Neuronal stem cell (in vitro differentiated cells): ENCODE data around the gene PEX14. TPM values are rescaled to one million over a fixed set of nuclear protein-coding genes. Genes with fewer than 3 reads are reported as not detected.
"Not testable (repeated sequence)": the region's sequence is repeated elsewhere in the genome, so short reads cannot be mapped to it uniquely, and the experiment has no call there.

ENCODE experiments used
- DNase-seq: peaks from one replicate; pipeline ENCODE4 v3.0.0-alpha.2; 2013; ENCODE audit warnings: low spot score
- H2AFZ ChIP-seq: one replicate; pipeline ENCODE4 v1.6.1; 2013; ENCODE audit warnings: mild to moderate bottlenecking, low read length, inconsistent platforms
- H2AK5ac ChIP-seq: 2 replicates; pipeline ENCODE4 v1.6.1; 2013; ENCODE audit warnings: low read depth, mild to moderate bottlenecking, inconsistent platforms, low read length, moderate library complexity, mixed read lengths
- H2BK120ac ChIP-seq: 2 replicates; pipeline ENCODE4 v1.6.1; 2013; ENCODE audit warnings: low read depth, mild to moderate bottlenecking, inconsistent platforms, low read length, moderate library complexity, mixed read lengths
- H2BK12ac ChIP-seq: one replicate; pipeline ENCODE4 v1.6.1; 2013; ENCODE audit warnings: low read length, inconsistent platforms
- H2BK15ac ChIP-seq: 2 replicates; pipeline ENCODE4 v1.6.1; 2013; ENCODE audit warnings: mild to moderate bottlenecking, low read length, inconsistent platforms, mixed read lengths
- H2BK5ac ChIP-seq: one replicate; pipeline ENCODE4 v1.6.1; 2013; ENCODE audit warnings: inconsistent platforms, mild to moderate bottlenecking, low read length, moderate library complexity
- H3K14ac ChIP-seq: one replicate; pipeline ENCODE4 v1.6.1; 2013; ENCODE audit warnings: low read length, inconsistent platforms
- H3K18ac ChIP-seq: 2 replicates; pipeline ENCODE4 v1.6.1; 2013; ENCODE audit warnings: low read length, inconsistent platforms
- H3K23ac ChIP-seq: 2 replicates; pipeline ENCODE4 v1.6.1; 2013; ENCODE audit warnings: low read depth, mild to moderate bottlenecking, mixed read lengths, low read length, inconsistent platforms; ENCODE audit not compliant: poor library complexity
- H3K27ac ChIP-seq: replicated peaks from 3 replicates; pipeline ENCODE4 v1.5.1; 2013; ENCODE audit warnings: low read length, inconsistent platforms
- H3K27me3 ChIP-seq, 3 experiments: 2 replicates each; pipeline ENCODE4 v1.6.1; 2013; ENCODE audit warnings: low read length in 3 of 3, mild to moderate bottlenecking in 2 of 3, inconsistent platforms in 1 of 3, low read depth in 1 of 3, mixed read lengths in 1 of 3, moderate library complexity in 1 of 3; ENCODE audit not compliant: control insufficient read depth in 3 of 3, insufficient read depth in 3 of 3
- H3K36me3 ChIP-seq, 2 donors: replicated peaks in 1 of 2; 2 replicates each; pipeline ENCODE4 v1.6.1; 2013; ENCODE audit warnings: low read length in 2 of 2; ENCODE audit not compliant: control insufficient read depth in 2 of 2, insufficient read depth in 2 of 2
- H3K4ac ChIP-seq: 2 replicates; pipeline ENCODE4 v1.6.1; 2013; ENCODE audit warnings: inconsistent platforms, mild to moderate bottlenecking, low read length, moderate library complexity
- H3K4me1 ChIP-seq, 2 donors: 1 replicate in 1 of 2; 2 replicates in 1 of 2; pipeline ENCODE4 v1.6.1; 2013; ENCODE audit warnings: low read length in 2 of 2, low read depth in 1 of 2; ENCODE audit not compliant: control insufficient read depth in 2 of 2, insufficient read depth in 1 of 2
- H3K4me2 ChIP-seq: one replicate; pipeline ENCODE4 v1.6.1; 2013; ENCODE audit warnings: mild to moderate bottlenecking, low read length, inconsistent platforms; ENCODE audit not compliant: insufficient read depth, poor library complexity, severe bottlenecking
- H3K4me3 ChIP-seq, 2 donors: 2 replicates each; pipeline ENCODE4 v1.5.1; 2013; ENCODE audit warnings: low read length in 2 of 2, mild to moderate bottlenecking in 2 of 2, inconsistent platforms in 1 of 2, moderate library complexity in 1 of 2
- H3K79me1 ChIP-seq: one replicate; pipeline ENCODE4 v1.6.1; 2013; ENCODE audit warnings: low read depth, mild to moderate bottlenecking, inconsistent platforms, low read length, moderate library complexity
- H3K9ac ChIP-seq: one replicate; pipeline ENCODE4 v1.6.1; 2013; ENCODE audit warnings: mild to moderate bottlenecking, low read depth, low read length, inconsistent platforms; ENCODE audit not compliant: poor library complexity
- H3K9me3 ChIP-seq, 2 donors: replicated peaks in 1 of 2; 2 replicates each; pipeline versions ENCODE3 to v1.6.1; 2013; ENCODE audit warnings: low read length in 2 of 2, mild to moderate bottlenecking in 2 of 2, inconsistent platforms in 1 of 2, low read depth in 1 of 2, mixed read lengths in 1 of 2, moderate library complexity in 1 of 2; ENCODE audit not compliant: control insufficient read depth in 2 of 2, insufficient read depth in 1 of 2
- H4K8ac ChIP-seq: one replicate; pipeline ENCODE4 v1.6.1; 2013; ENCODE audit warnings: low read depth, mild to moderate bottlenecking, inconsistent platforms, low read length, moderate library complexity
- H4K91ac ChIP-seq: one replicate; pipeline ENCODE4 v1.6.1; 2013; ENCODE audit warnings: low read length, low read depth, mild to moderate bottlenecking, inconsistent platforms; ENCODE audit not compliant: poor library complexity
- WGBS, 2 donors: extraction: QIAGEN DNeasy Blood & Tissue Kit; methylation state at CpG; one replicate each; pipeline ENCODE4 v1.1.7; 2013; ENCODE audit warnings: missing lambda C conversion rate in 2 of 2, mixed read lengths in 1 of 2; ENCODE audit not compliant: insufficient read length in 2 of 2, insufficient replicate concordance in 1 of 2; ENCODE audit errors: extremely low coverage in 2 of 2; 5-methylcytosine and 5-hydroxymethylcytosine counted together
- polyA plus RNA-seq, 2 experiments: library from polyadenylated mRNA; stranded (reverse); fragments of 200-250 nt; gene quantifications; one replicate each; pipeline ENCODE4 v1.2.3, GENCODE V29; 2013

PEX14 gene, protein sequence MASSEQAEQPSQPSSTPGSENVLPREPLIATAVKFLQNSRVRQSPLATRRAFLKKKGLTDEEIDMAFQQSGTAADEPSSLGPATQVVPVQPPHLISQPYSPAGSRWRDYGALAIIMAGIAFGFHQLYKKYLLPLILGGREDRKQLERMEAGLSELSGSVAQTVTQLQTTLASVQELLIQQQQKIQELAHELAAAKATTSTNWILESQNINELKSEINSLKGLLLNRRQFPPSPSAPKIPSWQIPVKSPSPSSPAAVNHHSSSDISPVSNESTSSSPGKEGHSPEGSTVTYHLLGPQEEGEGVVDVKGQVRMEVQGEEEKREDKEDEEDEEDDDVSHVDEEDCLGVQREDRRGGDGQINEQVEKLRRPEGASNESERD
- 24.5 TPM for polyA plus RNA-seq (2013, experiment 1 of 2)
- 24.4 TPM for polyA plus RNA-seq (2013, experiment 2 of 2)

DNA sequence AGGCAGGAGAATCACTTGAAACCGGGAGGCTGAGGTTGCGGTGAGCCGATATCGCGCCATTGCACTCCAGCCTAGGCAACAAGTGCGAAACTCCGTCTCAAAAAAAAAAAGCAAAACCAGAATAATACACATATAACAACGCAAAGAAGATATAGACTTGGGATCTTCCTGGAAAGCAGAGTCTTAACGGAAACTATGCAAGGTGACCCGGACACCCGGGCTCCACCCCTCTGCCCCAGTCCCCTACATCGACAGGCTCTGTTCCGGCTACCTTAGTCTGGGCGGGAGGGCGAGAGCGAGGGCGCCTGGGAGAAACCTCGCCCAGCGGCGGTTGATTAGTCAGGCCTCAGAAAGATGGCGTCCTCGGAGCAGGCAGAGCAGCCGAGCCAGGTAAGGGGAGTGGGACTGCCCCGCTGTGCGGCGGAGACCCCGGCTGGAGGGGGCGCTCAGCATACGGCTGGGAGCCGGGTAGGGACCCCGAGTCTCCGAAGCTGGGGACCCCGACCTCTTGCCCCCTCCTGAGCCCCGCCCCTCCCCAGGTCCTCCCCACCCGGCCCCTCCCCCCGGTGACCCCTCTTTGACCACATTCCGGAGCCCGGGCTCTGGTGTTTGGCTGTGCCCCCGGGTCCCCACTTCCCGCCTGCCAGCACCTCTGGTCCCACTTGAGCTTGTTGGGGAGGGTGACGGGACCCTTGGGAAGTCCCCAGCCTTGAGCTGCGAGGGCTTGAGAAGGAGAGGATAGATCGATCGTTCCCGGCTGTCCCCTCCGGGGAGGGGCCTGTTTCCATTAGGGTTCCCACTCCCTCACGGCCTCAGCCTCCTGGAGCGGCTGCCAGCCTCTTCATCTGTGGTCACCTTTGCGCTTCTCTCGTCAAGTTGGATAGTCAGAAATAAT, at the start of gene PEX14:
PEX14 (plus strand) TSS at position 338 of the 895 bp plus-strand sequence; CDS start at position 355, 17 bp downstream.
- Histone ChIP-seq H2BK120ac (no peak within 1 kb of the TSS), H3K4me3 (peak within 1 kb of the TSS; percentile 86 to 95), H2BK15ac (peak within 1 kb of the TSS; percentile 41), H3K9me3 (no peaks in the 10 kb centered on the region), H3K23ac (peak within 1 kb of the TSS; percentile 99), H3K14ac (no peak within 1 kb of the TSS), H3K4ac (no peak within 1 kb of the TSS), H2BK5ac (peak within 1 kb of the TSS; percentile 88), H2BK12ac (no peak within 1 kb of the TSS), H3K27me3 (no peaks in the 10 kb centered on the region), H3K9ac (peak within 1 kb of the TSS; percentile 83), H4K91ac (no peak within 1 kb of the TSS), H3K27ac (peak within 1 kb of the TSS; percentile 63), H2AFZ (peak within 1 kb of the TSS; percentile 86), H2AK5ac (peak within 1 kb of the TSS; percentile 4), H3K4me2 (peak within 1 kb of the TSS; percentile 74), H3K36me3 (peaks cover 4 to 10% of the 10 kb centered on the region in 2 donors), H3K4me1 (peaks cover 1 to 16% of the 10 kb centered on the region in 2 donors), H3K18ac (peak within 1 kb of the TSS; percentile 94), H3K79me1 (peaks cover 5% of the 10 kb centered on the region), H4K8ac (no peak within 1 kb of the TSS)
- no CpG with 5 or more reads among the region's 50 CpGs for WGBS, 2 donors
- DNase-seq: peak; percentile 83

DNA sequence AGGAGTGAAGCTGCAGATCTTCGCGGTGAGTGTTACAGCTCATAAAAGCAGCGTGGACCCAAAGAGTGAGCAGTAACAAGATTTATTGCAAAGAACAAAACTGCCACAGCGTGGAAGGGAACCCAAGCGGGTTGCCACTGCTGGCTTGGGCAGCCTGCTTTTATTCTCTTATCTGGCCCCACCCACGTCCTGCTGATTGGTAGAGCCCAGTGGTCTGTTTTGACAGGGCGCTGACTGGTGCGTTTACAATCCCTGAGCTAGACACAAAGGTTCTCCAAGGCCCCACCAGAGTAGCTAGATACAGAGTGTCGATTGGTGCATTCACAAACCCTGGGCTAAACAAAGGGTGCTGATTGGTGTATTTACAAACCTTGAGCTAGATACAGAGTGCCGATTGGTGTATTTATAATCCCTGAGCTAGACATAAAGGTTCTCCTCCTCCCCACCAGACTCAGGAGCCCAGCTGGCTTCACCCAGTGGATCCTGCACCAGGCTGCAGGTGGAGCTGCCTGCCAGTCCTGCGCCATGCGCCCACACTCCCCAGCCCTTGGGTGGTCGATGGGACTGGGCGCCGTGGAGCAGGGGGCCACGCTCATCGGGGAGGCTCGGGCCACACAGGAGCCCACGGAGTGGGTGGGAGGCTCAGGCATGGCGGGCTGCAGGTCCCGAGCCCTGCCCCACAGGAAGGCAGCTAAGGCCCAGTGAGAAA, 48.8 kb upstream of the PEX14 start:
- H3K9ac ChIP-seq, H3K4ac ChIP-seq, H3K4me1 ChIP-seq, H3K14ac ChIP-seq, H3K4me2 ChIP-seq, H3K18ac ChIP-seq, DNase-seq, H2BK15ac ChIP-seq, H2AFZ ChIP-seq, H3K27ac ChIP-seq, H3K27me3 ChIP-seq, H3K79me1 ChIP-seq, H2AK5ac ChIP-seq, H3K9me3 ChIP-seq, H4K8ac ChIP-seq, H3K23ac ChIP-seq, H4K91ac ChIP-seq, H2BK5ac ChIP-seq, H2BK12ac ChIP-seq, H2BK120ac ChIP-seq, H3K4me3 ChIP-seq: not testable (repeated sequence)
- H3K36me3 ChIP-seq: peaks cover 8 to 22% of the 10 kb centered on the region in 2 donors
- no CpG with 5 or more reads among the region's 21 CpGs for WGBS, 2 donors

DNA sequence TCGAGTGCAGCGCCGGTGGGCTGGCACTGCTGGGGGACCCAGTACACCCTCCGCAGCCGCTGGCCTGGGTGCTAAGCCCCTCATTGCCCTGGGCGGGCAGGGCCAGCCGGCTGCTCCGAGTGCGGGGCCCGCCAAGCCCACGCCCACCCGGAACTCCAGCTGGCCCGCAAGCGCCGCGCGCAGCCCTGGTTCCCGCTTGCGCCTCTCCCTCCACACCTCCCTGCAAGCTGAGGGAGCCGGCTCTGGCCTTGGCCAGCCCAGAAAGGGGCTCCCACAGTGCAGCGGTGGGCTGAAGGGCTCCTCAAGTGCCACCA, 48.3 kb upstream of the PEX14 start:
- H2AK5ac ChIP-seq, H3K4me2 ChIP-seq, H2BK15ac ChIP-seq, H3K4me3 ChIP-seq, DNase-seq, H3K14ac ChIP-seq, H3K4ac ChIP-seq, H4K8ac ChIP-seq, H3K9ac ChIP-seq, H2BK5ac ChIP-seq, H3K79me1 ChIP-seq, H3K23ac ChIP-seq, H3K27me3 ChIP-seq, H3K4me1 ChIP-seq, H2BK120ac ChIP-seq, H3K27ac ChIP-seq, H2AFZ ChIP-seq, H2BK12ac ChIP-seq, H3K9me3 ChIP-seq, H4K91ac ChIP-seq, H3K18ac ChIP-seq: not testable (repeated sequence)
- H3K36me3 ChIP-seq: peaks cover 6 to 17% of the 10 kb centered on the region in 2 donors
- no CpG with 5 or more reads among the region's 21 CpGs for WGBS, 2 donors
